AG04449 (cell line): ENCODE data around the gene ATAD3C.
"Not testable (repeated sequence)": the region's sequence is repeated elsewhere in the genome, so short reads cannot be mapped to it uniquely, and the experiment has no call there.

Experiments
- CTCF ChIA-PET: fragments of 350-600 bp; formaldehyde crosslinking; extraction: SDS; loops from one replicate; lab custom pipeline; 2021; ENCODE audit warnings: antibody characterized with exemption; lab: Yijun Ruan, JAX
- POLR2A ChIA-PET: fragments of 400-600, 350-600 bp; formaldehyde crosslinking; extraction: SDS; loops from one replicate; lab custom pipeline; 2020; ENCODE audit warnings: antibody characterized with exemption, inconsistent platforms; lab: Yijun Ruan, JAX
- DNase-seq: peaks from one replicate; pipeline ENCODE4 v3.0.0-alpha.2; 2010; ENCODE audit warnings: low read depth, low spot score
- H3K4me3 ChIP-seq: 2 replicates; pipeline ENCODE4 v1.5.1; 2011; ENCODE audit warnings: low read depth, mild to moderate bottlenecking, control low read depth, low read length
- CTCF ChIP-seq: IDR thresholded peaks from one replicate; pipeline ENCODE4 v1.5.1; 2011; ENCODE audit warnings: mild to moderate bottlenecking, moderate library complexity, low read length, control low read depth, inconsistent platforms; ENCODE audit not compliant: insufficient read depth; ENCODE audit errors: missing control alignments

The ATAD3C gene

GRCh38 chr1:1510912-1511532 is 61.5 kb downstream of the ATAD3C start:
- H3K4me3 ChIP-seq: peak overlapping the region; percentile 93
- CTCF ChIA-PET: no interaction called here
- TF ChIP-seq CTCF: no peak
- POLR2A ChIA-PET: interaction anchor here (0.9 kb wide), 1 partner anchor 104 kb away, joined by 3 read pairs; the partner anchor contains the start of gene MIB2
- DNase-seq: no peak

- CTCF ChIA-PET: no interaction called here
- DNase-seq: peak; percentile 77
- H3K4me3 ChIP-seq: peak within 1 kb of the TSS; percentile 93
- TF ChIP-seq CTCF: no peak
- POLR2A ChIA-PET: interaction anchor here (0.9 kb wide), 2 partner anchors 16 to 103 kb away, joined by 3 to 4 read pairs; partner anchors contain the start of gene MIB2
Observed at GRCh38 chr1:1511533-1512285, 62.2 kb downstream of the ATAD3C start, which contains the start of gene ATAD3A. Gene ATAD3A, plus strand, starts transcription at chr1:1512162. Its CDS starts 107 bp downstream, at chr1:1512269.

GRCh38 chr1:1512425-1512824 is 62.9 kb downstream of the ATAD3C start:
- H3K4me3 ChIP-seq: peak overlapping the region; percentile 57
- DNase-seq, CTCF ChIA-PET: not testable (repeated sequence)
- POLR2A ChIA-PET: interaction anchor here (0.9 kb wide), 1 partner anchor 17 kb away, joined by 4 read pairs; no protein-coding TSS in a partner anchor

GRCh38 chr1:1513675-1514074 is 64.2 kb downstream of the ATAD3C start:
- H3K4me3 ChIP-seq: peak overlapping the region; percentile 36
- POLR2A ChIA-PET, DNase-seq, CTCF ChIA-PET: not testable (repeated sequence)

GRCh38 chr1:1514376-1514775 is 64.9 kb downstream of the ATAD3C start:
- POLR2A ChIA-PET, CTCF ChIA-PET, H3K4me3 ChIP-seq, DNase-seq: not testable (repeated sequence)

GRCh38 chr1:1516923-1517322 is 67.4 kb downstream of the ATAD3C start:
- CTCF ChIA-PET, POLR2A ChIA-PET, H3K4me3 ChIP-seq, DNase-seq: not testable (repeated sequence)

GRCh38 chr1:1517973-1518620 is 68.6 kb downstream of the ATAD3C start:
- POLR2A ChIA-PET: no interaction called here
- TF ChIP-seq CTCF: no peak
- CTCF ChIA-PET: no interaction called here
- no peak for DNase-seq
- H3K4me3 ChIP-seq: no peak overlapping the region

- not testable (repeated sequence) for H3K4me3 ChIP-seq
Observed at GRCh38 chr1:1518621-1519007, 69.1 kb downstream of the ATAD3C start.

More at GRCh38 chr1:1518621-1519007, 69.1 kb downstream of the ATAD3C start:
- CTCF ChIA-PET, DNase-seq, POLR2A ChIA-PET: not testable (repeated sequence)
